ENCODE measurements around the gene PTGDS.
A peak's percentile ranks its signal among the peaks of the same experiment; 100 is the strongest.

Gene PTGDS

DNA sequence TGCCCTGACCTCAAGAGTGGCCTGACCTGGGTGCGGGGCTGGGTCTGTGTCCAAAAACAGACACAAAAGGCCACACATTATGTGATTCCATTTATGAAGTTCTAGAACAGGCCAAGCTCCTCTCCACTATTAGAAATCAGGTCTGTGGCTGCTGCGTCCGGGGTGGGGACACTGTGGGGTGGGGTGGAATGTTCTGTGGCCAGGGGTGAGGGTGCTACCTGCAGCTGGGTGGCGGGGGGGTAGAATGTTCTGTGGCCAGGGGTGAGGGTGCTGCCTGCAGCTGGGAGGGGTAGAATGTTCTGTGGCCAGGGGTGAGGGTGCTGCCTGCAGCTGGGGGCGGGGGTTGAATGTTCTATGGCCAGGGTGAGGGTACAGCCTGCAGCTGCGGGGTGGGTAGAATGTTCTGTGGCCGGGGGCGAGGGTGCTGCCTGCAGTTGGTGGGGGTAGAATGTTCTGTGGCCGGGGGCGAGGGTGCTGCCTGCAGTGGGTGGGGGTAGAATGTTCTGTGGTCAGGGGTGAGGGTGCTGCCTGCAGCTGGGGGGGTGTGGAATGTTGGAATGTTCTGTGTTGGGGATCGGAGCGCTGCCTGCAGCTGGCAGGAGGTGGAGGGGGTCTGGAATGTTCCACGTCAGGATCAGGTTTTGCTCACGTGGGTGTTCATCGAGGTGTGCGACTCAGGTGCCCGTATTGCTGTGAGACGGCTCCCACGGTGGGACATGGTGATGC lies 16.9 kb upstream of the PTGDS start:
- Mint-ChIP-seq H3K36me3 (no peaks in the 10 kb centered on the region), H3K9me3 (ENCODE audit: low read depth) (no peaks in the 10 kb centered on the region), H3K4me3 (no peak overlapping the region), H3K4me1 (ENCODE audit: low read depth) (peaks cover 24% of the 10 kb centered on the region), H3K27me3 (no peaks in the 10 kb centered on the region), H3K27ac (no peak overlapping the region)

DNA sequence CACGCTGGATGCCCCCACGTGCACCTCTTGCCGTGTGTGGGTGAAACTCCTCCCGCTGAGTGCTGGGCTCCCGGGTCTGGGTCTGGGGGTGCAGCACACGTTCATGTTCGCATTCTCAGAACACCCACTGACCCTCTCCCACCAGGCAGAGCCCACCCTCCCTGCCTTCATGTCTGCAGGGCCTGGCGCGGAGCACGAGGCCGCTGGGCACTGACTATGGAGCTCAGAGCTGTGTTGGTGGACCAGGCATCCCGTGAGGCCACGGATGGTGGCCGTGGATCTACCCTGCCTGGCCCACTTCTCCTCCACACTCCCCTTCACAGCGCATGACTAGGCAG lies 16.4 kb upstream of the PTGDS start:
- Mint-ChIP-seq H3K9me3 (ENCODE audit: low read depth) (no peaks in the 10 kb centered on the region), H3K27ac (no peak overlapping the region), H3K36me3 (no peaks in the 10 kb centered on the region), H3K4me1 (ENCODE audit: low read depth) (peaks cover 29% of the 10 kb centered on the region), H3K4me3 (no peak overlapping the region), H3K27me3 (no peaks in the 10 kb centered on the region)

DNA sequence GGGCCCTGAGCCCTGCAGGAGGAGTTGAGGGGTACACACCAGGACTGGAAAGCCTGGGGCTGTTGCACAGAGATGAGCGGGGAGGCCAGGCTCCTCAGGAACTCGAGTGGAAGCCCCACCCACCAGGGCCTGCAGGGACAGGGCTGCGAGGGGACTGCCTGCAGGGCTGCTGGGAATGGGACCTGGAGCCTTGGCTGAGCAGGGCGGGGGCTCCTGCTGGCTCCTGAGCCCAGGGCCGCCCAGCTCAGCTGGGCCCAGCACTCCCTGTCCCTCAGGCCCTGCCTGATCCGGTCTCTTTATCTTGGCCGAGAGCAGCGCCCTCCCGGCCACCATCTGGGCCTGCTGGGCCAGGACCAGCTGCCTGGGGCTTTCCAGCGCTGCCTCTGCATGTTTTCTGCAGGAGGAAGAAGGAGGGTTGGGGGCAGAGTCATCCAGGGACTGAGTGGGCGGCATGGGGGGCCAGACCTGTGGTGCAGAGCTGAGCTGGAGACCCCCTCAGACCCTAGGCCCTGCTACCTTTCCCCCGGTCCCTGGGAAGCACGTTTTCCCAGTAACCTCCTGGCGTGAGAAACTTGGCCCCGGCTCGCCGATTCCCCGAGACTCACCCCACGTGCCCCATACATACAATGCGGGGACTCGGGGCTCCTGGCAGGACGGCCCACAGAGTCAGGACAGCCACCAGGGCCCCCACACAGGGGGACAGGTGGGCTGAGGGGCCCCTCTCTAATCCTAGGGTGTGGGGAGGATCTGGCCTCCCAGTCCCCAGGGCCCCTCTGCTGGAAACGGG lies 15.8 kb upstream of the PTGDS start:
- Mint-ChIP-seq H3K9me3 (ENCODE audit: low read depth) (no peaks in the 10 kb centered on the region), H3K27ac (no peak overlapping the region), H3K4me3 (no peak overlapping the region), H3K36me3 (no peaks in the 10 kb centered on the region), H3K4me1 (ENCODE audit: low read depth) (peaks cover 34% of the 10 kb centered on the region), H3K27me3 (no peaks in the 10 kb centered on the region)

DNA sequence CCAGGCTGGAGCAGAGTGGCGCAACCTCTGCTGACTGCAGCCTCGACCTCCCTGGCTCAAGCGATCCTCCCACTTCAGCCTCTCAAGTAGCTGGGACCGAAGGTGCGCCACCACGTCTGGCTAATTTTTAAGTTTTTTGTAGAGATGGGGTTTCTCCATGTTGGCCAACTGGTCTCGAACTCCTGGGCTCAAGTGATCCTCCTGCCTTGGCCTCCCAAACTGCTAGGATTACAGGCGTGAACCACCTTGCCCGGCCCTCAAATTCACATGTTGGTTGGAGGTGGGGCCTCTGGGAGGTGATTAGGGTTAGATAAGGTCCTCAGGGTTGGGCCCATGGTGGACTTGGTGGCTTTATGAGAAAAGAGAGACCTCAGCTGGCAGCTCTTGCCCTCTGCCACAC lies 15.1 kb upstream of the PTGDS start:
- peaks cover 36% of the 10 kb centered on the region for H3K4me1 Mint-ChIP-seq (ENCODE audit: low read depth)
- no peaks in the 10 kb centered on the region for H3K36me3 Mint-ChIP-seq
- H3K9me3 Mint-ChIP-seq (ENCODE audit: low read depth), result no peaks in the 10 kb centered on the region
- H3K4me3 Mint-ChIP-seq, result no peak overlapping the region
- no peak overlapping the region for H3K27ac Mint-ChIP-seq
- no peaks in the 10 kb centered on the region for H3K27me3 Mint-ChIP-seq

DNA sequence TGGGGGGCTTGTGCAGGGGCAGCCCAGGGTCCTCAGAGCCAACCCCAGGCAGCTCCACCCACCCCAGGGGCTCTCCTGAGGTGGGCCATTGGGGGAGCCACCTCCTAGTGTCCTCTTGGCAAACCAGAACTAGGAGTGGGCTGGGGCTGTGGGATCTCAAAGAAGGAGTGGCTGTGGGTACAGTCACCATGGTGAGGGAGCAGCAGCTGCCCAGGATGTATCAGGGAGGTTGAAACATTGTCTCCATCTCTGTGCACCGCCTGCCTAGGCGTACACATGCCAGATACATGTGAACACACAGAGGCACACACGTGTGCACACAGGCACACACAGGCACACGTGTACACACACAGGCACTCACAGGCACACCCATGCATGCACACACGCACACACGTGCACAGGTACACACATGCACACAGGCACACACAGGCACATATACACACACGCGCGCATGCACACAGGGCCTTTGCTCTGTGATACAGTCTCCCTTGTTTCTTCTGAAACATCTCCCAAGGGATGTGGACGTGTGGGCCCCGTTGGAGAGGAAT lies 14.5 kb upstream of the PTGDS start:
- Mint-ChIP-seq H3K27me3 (no peaks in the 10 kb centered on the region), H3K27ac (no peak overlapping the region), H3K36me3 (no peaks in the 10 kb centered on the region), H3K4me3 (no peak overlapping the region), H3K9me3 (ENCODE audit: low read depth) (no peaks in the 10 kb centered on the region), H3K4me1 (ENCODE audit: low read depth) (peaks cover 36% of the 10 kb centered on the region)

DNA sequence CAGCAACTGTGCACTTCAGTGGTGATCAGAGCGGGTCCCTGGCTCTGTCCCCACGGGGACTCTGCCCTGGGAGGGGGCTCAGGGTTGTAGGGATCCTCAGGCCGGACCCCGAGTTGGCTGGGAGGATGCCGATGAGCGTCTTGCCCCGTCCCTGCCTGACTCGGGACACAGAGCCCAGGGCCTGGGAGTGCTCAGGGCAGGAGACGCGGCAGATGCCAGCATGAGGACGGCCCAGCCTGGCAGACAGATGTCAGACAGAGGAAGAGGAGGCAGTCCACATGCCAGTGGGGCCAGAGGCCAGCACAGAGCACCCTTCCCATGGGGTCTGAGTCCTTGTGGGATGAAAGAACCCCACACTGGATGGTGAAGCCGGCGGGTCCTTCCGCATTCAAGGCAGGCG lies 14.0 kb upstream of the PTGDS start:
- H3K4me3 Mint-ChIP-seq, result no peak overlapping the region
- H3K9me3 Mint-ChIP-seq (ENCODE audit: low read depth), result no peaks in the 10 kb centered on the region
- H3K4me1 Mint-ChIP-seq (ENCODE audit: low read depth), result peaks cover 36% of the 10 kb centered on the region
- H3K27me3 Mint-ChIP-seq, result no peaks in the 10 kb centered on the region
- H3K36me3 Mint-ChIP-seq, result no peaks in the 10 kb centered on the region
- no peak overlapping the region for H3K27ac Mint-ChIP-seq

DNA sequence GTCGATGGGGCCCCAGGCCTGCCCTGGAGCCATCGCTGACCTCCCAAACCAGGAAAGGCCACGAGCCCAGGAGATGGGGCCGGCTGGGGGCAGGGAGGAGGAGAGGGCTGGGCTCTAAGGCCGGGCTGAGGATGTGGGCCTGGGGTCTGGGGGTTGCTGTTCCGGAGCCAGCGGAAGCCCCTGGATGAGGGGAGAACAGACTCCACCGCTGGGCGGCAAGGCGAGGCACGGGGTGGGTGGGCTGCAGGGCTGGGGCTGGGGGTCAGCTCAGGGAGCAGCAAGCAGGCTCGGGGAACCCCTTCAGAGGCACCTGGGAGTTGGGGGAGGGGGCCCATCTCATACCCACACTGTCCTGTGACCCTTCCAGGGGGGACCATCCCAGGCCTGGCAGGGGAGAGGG lies 13.6 kb upstream of the PTGDS start:
- H3K36me3 Mint-ChIP-seq, result no peaks in the 10 kb centered on the region
- no peaks in the 10 kb centered on the region for H3K9me3 Mint-ChIP-seq (ENCODE audit: low read depth)
- peaks cover 36% of the 10 kb centered on the region for H3K4me1 Mint-ChIP-seq (ENCODE audit: low read depth)
- no peak overlapping the region for H3K27ac Mint-ChIP-seq
- no peaks in the 10 kb centered on the region for H3K27me3 Mint-ChIP-seq
- H3K4me3 Mint-ChIP-seq, result no peak overlapping the region

DNA sequence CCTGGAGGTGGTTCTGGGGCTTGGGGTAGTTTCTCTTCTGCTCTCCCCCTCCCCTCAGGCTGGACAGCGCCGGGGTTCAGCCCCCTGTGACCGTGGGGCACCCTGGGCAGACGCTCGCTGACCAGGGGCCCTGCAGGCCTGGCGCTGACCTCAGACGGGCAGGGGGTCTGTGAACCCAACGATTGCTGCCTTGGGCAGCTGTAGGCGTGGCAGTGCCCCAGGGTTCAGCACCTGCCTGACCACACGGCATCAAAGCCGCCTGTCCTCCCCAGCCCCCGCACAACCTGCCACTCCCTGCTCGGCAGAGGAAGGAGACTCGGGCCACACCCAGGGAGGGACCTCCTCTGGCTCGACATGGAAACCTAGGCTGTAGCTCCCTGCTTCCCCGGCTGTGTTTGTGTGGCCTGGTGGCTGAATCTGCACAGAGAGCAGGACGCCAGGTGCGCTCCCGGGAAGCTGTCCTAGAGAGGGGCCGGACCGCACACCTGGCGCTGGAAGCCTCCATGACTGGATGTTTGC lies 13.1 kb upstream of the PTGDS start:
- Mint-ChIP-seq H3K27ac (no peak overlapping the region), H3K4me1 (ENCODE audit: low read depth) (peaks cover 34% of the 10 kb centered on the region), H3K27me3 (no peaks in the 10 kb centered on the region), H3K4me3 (no peak overlapping the region), H3K9me3 (ENCODE audit: low read depth) (no peaks in the 10 kb centered on the region), H3K36me3 (no peaks in the 10 kb centered on the region)

DNA sequence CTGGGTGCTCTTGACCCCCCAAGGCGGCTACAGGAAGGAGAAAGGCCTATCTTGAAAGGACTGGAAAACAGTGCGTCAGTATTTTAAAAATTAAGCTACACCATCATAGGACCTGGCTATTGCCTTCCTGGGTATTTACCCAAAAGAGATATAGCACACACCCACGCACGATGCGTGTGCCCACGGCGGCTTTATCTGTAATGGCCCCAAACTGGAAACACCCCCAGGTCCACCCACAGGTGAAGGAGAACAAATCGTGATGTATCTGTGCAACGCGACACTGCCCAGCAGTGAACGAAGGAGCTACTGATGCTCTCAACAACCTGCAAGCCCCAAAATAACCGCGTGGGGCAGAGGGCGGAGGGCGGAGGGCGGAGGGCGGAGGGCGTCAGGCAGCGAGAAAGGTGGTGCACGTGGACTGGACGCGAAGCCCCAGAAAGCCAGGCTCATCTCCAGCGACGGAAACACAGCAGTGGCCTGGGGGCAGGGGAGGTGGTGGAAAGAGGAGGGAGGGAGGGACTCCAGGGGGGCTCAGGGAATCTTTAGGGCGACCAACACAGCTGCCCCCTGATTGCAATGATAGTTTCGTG lies 12.4 kb upstream of the PTGDS start:
- peak overlapping the region; percentile 28 for H3K27ac Mint-ChIP-seq
- H3K9me3 Mint-ChIP-seq (ENCODE audit: low read depth), result no peaks in the 10 kb centered on the region
- H3K4me3 Mint-ChIP-seq, result peak overlapping the region; percentile 53
- H3K4me1 Mint-ChIP-seq (ENCODE audit: low read depth), result peaks cover 33% of the 10 kb centered on the region
- H3K36me3 Mint-ChIP-seq, result no peaks in the 10 kb centered on the region
- no peaks in the 10 kb centered on the region for H3K27me3 Mint-ChIP-seq

DNA sequence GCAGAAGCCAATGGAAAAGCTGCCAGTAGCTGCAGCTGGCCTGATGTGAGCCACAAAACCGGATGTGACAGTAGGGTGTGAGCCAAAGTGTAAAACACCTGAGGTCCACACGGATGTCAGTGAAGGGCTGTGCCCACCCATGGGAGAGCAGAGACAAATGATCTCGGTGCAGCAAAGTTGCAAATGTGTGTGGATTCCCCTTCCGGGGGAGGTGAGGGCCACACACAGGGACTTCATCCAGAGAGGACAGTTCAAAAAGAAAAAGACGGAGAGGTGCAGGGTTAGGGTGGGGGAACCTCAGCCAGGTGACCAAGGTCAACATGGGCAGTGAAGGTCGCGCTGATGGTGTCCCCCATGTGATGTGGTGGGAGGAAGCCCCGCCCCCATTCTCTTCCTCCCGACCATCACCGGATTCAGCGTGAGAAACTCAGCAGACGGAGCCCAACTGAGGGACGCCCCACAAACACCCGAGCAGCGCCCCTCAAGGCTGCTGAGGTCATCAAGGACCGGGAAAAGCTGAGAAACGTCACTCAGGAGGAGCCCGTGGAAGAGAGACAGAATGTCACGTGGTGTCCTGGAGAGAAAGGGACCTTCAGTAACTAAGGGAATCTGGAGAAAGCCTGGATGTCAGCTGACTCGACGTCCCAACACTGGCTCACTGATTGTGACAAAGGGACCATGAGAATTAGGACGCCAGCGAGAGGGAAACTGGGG lies 11.4 kb upstream of the PTGDS start:
- Mint-ChIP-seq H3K9me3 (ENCODE audit: low read depth) (no peaks in the 10 kb centered on the region), H3K36me3 (no peaks in the 10 kb centered on the region), H3K4me1 (ENCODE audit: low read depth) (peaks cover 24% of the 10 kb centered on the region), H3K27ac (peak overlapping the region; percentile 48), H3K4me3 (peak overlapping the region; percentile 83), H3K27me3 (no peaks in the 10 kb centered on the region)

DNA sequence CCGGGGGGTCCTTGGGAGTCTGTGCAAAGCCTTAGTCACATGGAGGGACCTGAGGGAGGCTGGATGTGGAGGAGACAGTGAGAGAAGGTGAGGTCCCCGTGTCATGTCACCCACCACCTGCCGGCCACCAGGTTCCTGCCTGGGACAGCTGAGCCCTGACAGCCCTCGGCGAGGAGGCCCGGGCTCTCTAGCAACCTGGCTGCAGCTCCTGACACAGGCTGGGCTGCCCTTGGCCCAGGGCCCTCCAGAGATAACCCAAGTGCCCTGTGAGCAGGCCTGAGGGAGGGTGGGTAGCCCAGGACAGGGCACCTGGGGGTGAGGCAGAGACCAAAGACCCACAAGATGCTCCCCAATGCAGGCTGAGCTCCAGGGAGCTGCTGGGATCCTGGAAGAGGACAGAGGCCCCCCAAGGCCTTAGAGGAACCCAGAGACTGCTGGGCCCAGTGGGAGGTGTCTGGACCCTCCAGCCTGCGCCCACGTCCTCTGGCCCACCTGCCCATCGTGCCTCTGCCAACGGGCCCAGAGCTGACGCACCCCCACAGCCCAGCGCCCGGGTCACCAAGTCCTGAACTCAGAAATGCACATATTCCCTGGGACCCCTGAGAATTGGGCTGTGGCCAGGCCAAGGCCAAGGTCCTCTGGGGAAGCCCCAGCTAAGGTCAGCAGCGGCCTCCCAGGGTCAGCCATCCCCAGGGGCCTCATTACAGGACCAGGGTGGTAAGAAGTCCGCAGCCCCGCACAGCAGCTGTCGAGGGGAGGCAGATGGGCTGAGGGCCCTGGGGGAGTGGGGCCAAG lies 8.8 kb upstream of the PTGDS start:
- H3K4me1 Mint-ChIP-seq (ENCODE audit: low read depth), result peaks cover 17% of the 10 kb centered on the region
- H3K9me3 Mint-ChIP-seq (ENCODE audit: low read depth), result no peaks in the 10 kb centered on the region
- no peaks in the 10 kb centered on the region for H3K36me3 Mint-ChIP-seq
- no peaks in the 10 kb centered on the region for H3K27me3 Mint-ChIP-seq
- H3K4me3 Mint-ChIP-seq, result no peak overlapping the region
- H3K27ac Mint-ChIP-seq, result no peak overlapping the region

DNA sequence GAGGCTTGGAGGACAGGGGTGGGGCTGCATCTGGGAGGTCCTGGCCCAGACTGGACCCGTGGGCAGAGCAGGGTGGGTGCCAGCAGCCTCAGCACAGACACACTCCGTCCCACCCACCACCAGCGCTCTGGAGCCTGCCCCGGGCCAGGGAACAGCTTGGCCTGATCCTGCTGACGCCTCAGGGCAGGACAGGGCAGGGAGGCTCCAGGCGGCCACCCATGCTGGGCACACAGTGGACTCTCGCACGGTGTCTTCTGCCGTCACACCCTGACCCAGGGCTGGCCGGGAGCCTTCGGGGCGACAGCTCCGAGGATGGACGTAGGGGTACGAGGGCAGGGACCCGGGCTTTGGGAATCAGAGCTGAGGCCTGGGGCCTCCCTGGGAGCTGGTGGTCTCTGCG lies 8.2 kb upstream of the PTGDS start:
- Mint-ChIP-seq H3K9me3 (ENCODE audit: low read depth) (no peaks in the 10 kb centered on the region), H3K27ac (no peak overlapping the region), H3K36me3 (no peaks in the 10 kb centered on the region), H3K27me3 (no peaks in the 10 kb centered on the region), H3K4me1 (ENCODE audit: low read depth) (peaks cover 17% of the 10 kb centered on the region), H3K4me3 (no peak overlapping the region)

DNA sequence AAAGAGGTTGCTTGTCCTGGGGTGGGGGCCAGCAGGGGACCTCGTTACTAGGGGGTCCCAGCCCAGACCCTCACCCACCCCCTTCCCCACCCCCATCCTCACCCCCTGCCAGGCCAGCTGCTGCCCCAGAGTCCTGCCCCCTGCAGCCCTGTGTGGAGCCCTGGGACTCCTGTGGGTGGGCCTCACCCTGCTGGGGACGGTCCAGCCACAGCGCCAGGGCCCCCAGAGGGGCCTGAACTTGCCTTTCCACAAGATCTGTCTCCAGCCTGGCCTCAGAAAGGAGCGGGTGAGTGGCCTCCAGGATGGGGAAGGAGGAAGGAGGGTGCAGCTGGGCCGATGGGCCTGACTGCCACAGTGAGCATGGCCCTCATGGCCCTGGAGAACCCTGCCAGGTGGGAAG lies 7.5 kb upstream of the PTGDS start:
- Mint-ChIP-seq H3K27ac (no peak overlapping the region), H3K4me1 (ENCODE audit: low read depth) (peaks cover 14% of the 10 kb centered on the region)

DNA sequence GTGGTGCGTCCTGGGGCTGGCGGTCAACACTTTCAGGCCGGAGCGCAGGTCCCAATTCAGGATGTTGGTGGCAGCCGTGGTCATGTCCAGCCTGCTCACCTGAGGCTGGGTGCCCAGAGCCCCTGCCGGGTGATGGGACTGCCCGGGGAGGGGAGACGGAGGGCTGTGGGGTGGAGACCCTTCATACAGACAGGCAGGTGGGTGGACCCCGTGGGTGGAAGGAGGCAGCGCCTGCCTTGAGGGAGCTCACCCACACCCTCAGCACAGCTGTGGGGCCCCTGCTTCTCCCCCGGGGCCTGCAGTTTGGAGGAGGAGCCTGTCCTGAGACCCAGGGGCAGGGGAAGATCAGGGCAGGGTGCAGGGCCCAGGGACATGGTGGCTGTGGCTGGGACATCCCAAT lies 6.9 kb upstream of the PTGDS start:
- Mint-ChIP-seq H3K4me1 (ENCODE audit: low read depth) (peaks cover 18% of the 10 kb centered on the region), H3K4me3 (no peak overlapping the region)

More for the DNA sequence above, 7.5 kb upstream of the PTGDS start:
- H3K27me3 Mint-ChIP-seq, result no peaks in the 10 kb centered on the region
- no peak overlapping the region for H3K4me3 Mint-ChIP-seq
- H3K36me3 Mint-ChIP-seq, result no peaks in the 10 kb centered on the region
- no peaks in the 10 kb centered on the region for H3K9me3 Mint-ChIP-seq (ENCODE audit: low read depth)

More for the DNA sequence above, 6.9 kb upstream of the PTGDS start:
- H3K9me3 Mint-ChIP-seq (ENCODE audit: low read depth), result no peaks in the 10 kb centered on the region
- H3K27ac Mint-ChIP-seq, result no peak overlapping the region
- no peaks in the 10 kb centered on the region for H3K36me3 Mint-ChIP-seq
- H3K27me3 Mint-ChIP-seq, result no peaks in the 10 kb centered on the region
